ENCODE data around the gene FHL3. TPM values are rescaled to one million over a fixed set of nuclear protein-coding genes. Genes with fewer than 3 reads are reported as not detected.
"Not testable (repeated sequence)": the region's sequence is repeated elsewhere in the genome, so short reads cannot be mapped to it uniquely, and the experiment has no call there.

FHL3 gene
- total RNA-seq, 1 donor from 2014 or later, result 17.6 TPM

DNA sequence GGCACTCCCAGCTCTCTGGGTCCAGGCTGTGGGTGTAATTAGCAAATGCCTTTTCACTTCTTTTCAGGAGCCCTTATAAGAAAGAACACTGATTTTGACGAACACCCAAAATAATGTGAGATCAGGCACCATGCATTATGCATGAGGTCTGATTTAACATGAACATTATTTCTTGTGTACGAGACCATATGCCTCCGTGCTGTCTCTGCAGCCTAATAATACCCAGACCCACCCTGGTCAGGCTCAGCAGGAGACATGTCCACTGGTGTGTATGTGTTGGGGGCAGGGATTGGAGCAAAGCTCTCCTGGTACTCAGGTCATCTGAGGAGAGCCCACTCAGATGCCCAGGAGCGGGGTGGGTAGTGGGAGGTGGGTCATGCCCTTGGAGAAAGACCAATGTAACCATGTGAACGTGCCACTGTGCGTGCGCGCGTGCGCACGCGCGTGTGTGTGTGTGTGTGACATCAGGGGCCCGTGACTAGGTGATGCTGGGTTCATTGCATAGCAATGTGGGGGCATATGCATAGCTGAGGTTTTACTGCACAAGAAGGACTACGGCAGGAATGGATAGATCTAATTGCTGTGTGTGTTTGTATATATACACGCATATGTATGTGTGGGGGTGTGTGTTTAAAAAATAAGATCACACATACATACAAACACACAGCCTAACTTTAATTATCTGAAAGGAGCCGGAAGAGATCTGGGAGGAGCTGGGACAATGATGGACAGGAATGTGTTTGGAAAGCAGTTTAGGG lies 34.2 kb upstream of the FHL3 start:
- no peak overlapping the region for H3K4me3 Mint-ChIP-seq (ENCODE audit: low read depth)
- H3K36me3 Mint-ChIP-seq (ENCODE audit: insufficient read depth), result no peaks in the 10 kb centered on the region
- no peaks in the 10 kb centered on the region for H3K9me3 Mint-ChIP-seq (ENCODE audit: low read depth)
- no peak overlapping the region for H3K27ac Mint-ChIP-seq
- no peaks in the 10 kb centered on the region for H3K4me1 Mint-ChIP-seq (ENCODE audit: low read depth)
- no peak for DNase-seq (ENCODE audit: low spot score, unreplicated experiment)
- H3K27me3 Mint-ChIP-seq, result peaks cover 53% of the 10 kb centered on the region
- TF ChIP-seq, protein P1, sequence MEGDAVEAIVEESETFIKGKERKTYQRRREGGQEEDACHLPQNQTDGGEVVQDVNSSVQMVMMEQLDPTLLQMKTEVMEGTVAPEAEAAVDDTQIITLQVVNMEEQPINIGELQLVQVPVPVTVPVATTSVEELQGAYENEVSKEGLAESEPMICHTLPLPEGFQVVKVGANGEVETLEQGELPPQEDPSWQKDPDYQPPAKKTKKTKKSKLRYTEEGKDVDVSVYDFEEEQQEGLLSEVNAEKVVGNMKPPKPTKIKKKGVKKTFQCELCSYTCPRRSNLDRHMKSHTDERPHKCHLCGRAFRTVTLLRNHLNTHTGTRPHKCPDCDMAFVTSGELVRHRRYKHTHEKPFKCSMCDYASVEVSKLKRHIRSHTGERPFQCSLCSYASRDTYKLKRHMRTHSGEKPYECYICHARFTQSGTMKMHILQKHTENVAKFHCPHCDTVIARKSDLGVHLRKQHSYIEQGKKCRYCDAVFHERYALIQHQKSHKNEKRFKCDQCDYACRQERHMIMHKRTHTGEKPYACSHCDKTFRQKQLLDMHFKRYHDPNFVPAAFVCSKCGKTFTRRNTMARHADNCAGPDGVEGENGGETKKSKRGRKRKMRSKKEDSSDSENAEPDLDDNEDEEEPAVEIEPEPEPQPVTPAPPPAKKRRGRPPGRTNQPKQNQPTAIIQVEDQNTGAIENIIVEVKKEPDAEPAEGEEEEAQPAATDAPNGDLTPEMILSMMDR (IDR thresholded peaks at IDR 0.05; ENCODE audit: unreplicated experiment), result no peak

GRCh38 chr1:38038861-38039260 lies 33.5 kb upstream of the FHL3 start:
- Mint-ChIP-seq H3K27ac (no peak overlapping the region), H3K4me1 (ENCODE audit: low read depth) (no peaks in the 10 kb centered on the region), H3K36me3 (ENCODE audit: insufficient read depth) (no peaks in the 10 kb centered on the region), H3K27me3 (peaks cover 52% of the 10 kb centered on the region), H3K4me3 (ENCODE audit: low read depth) (no peak overlapping the region), H3K9me3 (ENCODE audit: low read depth) (no peaks in the 10 kb centered on the region)
- DNase-seq (ENCODE audit: low spot score, unreplicated experiment), result no peak
- TF ChIP-seq, protein P1 (IDR thresholded peaks at IDR 0.05; ENCODE audit: unreplicated experiment), result no peak

DNA sequence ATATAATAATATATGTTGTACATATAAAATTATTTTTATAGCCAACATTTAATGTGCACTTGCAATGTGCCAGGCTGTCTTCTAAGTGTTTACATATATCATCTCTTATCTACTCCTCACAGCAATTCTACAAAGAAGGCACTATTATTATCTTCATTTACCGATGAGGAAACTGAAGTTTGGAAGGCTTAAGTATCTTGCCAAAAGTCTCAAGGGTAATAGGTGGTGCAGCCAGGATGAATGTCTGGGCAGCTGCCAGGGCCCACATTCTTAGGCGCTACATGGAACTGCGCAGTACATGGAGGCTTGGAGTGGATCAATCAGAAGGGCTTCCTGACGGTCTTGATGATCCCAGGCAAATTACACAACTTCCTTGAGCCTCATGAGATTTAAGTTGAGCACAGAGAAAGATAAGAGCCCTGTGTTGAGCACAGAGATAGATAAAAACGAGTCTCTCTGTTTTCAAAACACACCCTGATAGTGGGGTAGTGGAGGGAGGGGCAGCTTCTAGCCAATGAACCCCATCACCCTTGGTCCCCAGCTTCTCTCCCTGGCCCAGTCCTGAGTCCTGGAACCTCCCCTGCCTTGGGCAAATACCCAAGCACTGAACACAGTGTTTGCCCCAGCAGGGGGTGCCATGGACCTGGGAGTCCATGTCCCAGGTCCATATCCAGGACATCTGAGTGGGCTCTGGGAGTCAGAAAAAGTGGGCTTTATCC lies 32.1 kb upstream of the FHL3 start:
- H3K27me3 Mint-ChIP-seq, result peaks cover 37% of the 10 kb centered on the region
- H3K4me3 Mint-ChIP-seq (ENCODE audit: low read depth), result no peak overlapping the region
- no peak for DNase-seq (ENCODE audit: low spot score, unreplicated experiment)
- H3K4me1 Mint-ChIP-seq (ENCODE audit: low read depth), result no peaks in the 10 kb centered on the region
- no peaks in the 10 kb centered on the region for H3K36me3 Mint-ChIP-seq (ENCODE audit: insufficient read depth)
- no peaks in the 10 kb centered on the region for H3K9me3 Mint-ChIP-seq (ENCODE audit: low read depth)
- no peak overlapping the region for H3K27ac Mint-ChIP-seq
- TF ChIP-seq, protein P1 (IDR thresholded peaks at IDR 0.05; ENCODE audit: unreplicated experiment), result peak; percentile 34

- peaks cover 15% of the 10 kb centered on the region for H3K27me3 Mint-ChIP-seq
- TF ChIP-seq, protein P1 (IDR thresholded peaks at IDR 0.05; ENCODE audit: unreplicated experiment), result no peak
- no peak overlapping the region for H3K4me3 Mint-ChIP-seq (ENCODE audit: low read depth)
- DNase-seq (ENCODE audit: low spot score, unreplicated experiment), result no peak
- H3K4me1 Mint-ChIP-seq (ENCODE audit: low read depth), result peaks cover 12% of the 10 kb centered on the region
- no peaks in the 10 kb centered on the region for H3K9me3 Mint-ChIP-seq (ENCODE audit: low read depth)
- H3K27ac Mint-ChIP-seq, result no peak overlapping the region
- H3K36me3 Mint-ChIP-seq (ENCODE audit: insufficient read depth), result no peaks in the 10 kb centered on the region
Measured at GRCh38 chr1:38034871-38035270, 29.6 kb upstream of the FHL3 start.

GRCh38 chr1:38032992-38033391 lies 27.7 kb upstream of the FHL3 start:
- H3K4me1 Mint-ChIP-seq (ENCODE audit: low read depth), result peaks cover 19% of the 10 kb centered on the region
- H3K27ac Mint-ChIP-seq; H3K27me3 Mint-ChIP-seq; H3K9me3 Mint-ChIP-seq (ENCODE audit: low read depth); H3K36me3 Mint-ChIP-seq (ENCODE audit: insufficient read depth); DNase-seq (ENCODE audit: low spot score, unreplicated experiment); H3K4me3 Mint-ChIP-seq (ENCODE audit: low read depth): not testable (repeated sequence)

Data from progenitor cell of endocrine pancreas (in vitro differentiated cells).